GM19438 (cell line): ENCODE data around the gene LRFN2.

ENCODE experiments used
- ATAC-seq: cut with Tn5 transposase; IDR thresholded peaks from one replicate; pipeline ENCODE4 v1.9.1; 2021; ENCODE audit warnings: low read depth; ENCODE audit not compliant: unreplicated experiment

The LRFN2 gene

GRCh38 chr6:40356242-40356910, 230.8 kb downstream of the LRFN2 start:
- no peak for ATAC-seq

- no peak for ATAC-seq
Observed at GRCh38 chr6:40355532-40355931, 231.6 kb downstream of the LRFN2 start.

GRCh38 chr6:40355066-40355465, 232.1 kb downstream of the LRFN2 start:
- ATAC-seq, result no peak

DNA sequence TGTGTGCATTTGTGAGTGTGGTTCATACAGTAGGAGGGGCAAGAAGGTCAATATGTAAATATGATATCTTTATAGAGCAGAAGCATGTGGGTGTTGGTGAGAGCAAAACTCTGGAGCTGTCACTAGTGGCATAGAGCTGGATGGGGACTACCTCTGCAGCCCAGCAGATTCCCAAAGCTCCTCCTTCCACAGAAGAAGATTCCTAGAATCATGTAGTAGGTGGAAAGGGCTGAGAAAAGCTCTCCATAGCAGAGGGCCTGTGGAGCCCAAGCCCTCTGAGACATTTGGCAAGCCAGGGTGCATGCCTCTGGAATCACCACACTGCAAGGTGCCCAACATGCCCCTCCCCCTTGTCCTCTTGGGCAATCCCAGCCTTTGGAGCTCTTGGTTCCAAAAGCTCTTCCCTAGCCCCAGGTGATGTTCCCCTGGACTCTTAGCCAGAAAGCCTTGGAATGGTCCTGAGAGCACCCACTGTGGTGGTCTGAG, 233.2 kb downstream of the LRFN2 start:
- ATAC-seq, result no peak

DNA sequence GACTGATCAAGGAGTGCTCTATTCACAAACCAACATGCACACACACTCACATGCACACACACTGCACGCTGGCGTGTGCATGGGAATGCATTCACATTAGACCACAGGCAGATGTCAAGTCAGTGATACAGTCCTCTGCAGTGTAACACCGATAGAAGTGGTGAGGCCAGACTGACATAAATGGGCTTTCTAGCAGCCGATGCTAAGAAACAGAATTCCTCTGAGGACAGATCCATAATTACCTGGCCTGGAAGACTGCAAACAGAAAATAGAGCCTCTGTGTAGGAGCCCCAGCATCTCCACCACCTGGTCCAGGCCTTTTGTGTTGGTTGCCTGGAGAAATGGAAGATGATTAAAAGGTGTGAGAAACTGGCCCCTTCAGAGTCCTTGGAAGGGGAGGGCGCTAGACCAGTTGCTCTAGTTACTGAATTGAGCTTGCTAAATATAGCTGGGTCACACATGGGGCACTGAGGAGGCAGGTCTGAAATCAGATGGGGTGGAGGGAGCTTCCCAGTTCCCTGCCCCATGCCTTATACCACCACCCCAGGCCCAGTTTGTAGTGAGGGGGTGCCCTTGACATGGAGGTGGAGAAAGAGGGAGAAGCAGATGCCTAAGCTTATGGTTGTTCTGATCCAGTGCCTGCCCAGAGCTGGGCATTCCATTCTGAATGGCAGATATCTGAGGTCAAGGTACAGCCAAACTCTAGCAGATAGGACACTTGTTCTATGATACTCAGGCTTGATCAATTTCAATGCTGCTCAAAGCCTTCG, 233.8 kb downstream of the LRFN2 start:
- ATAC-seq, result no peak

DNA sequence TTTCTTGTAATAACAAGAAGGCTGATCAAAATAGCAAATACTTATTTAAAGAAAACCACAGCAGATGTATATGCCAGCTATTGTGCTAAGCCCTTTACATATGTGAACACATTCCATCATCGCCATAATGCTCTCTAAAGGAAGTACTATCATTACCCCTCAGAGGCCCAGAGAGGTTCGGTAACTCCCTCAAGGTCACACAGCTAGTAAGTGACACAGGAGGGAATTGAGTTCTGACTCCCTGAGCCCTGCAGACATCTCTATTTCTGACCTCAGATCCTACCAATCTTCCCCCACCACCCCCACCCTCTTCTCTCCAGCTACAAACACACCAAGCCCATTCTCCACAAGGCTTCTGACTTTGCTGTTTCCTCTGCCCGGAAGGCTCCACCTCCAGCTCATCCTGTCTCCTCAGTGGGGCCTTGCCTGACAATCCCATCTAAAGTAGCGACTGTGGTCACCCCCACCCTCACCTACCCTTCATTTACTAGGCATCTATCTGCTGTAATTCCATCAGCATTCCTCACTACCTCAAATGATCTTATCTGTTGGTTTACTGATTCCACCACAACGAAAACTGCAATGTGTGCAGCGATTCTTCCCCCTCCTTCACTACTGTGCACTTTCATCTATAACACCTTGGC, 234.5 kb downstream of the LRFN2 start:
- no peak for ATAC-seq

- no peak for ATAC-seq
Observed at GRCh38 chr6:40352006-40352405, 235.2 kb downstream of the LRFN2 start.

- ATAC-seq, result no peak
Observed at GRCh38 chr6:40350747-40351217, 236.4 kb downstream of the LRFN2 start.

DNA sequence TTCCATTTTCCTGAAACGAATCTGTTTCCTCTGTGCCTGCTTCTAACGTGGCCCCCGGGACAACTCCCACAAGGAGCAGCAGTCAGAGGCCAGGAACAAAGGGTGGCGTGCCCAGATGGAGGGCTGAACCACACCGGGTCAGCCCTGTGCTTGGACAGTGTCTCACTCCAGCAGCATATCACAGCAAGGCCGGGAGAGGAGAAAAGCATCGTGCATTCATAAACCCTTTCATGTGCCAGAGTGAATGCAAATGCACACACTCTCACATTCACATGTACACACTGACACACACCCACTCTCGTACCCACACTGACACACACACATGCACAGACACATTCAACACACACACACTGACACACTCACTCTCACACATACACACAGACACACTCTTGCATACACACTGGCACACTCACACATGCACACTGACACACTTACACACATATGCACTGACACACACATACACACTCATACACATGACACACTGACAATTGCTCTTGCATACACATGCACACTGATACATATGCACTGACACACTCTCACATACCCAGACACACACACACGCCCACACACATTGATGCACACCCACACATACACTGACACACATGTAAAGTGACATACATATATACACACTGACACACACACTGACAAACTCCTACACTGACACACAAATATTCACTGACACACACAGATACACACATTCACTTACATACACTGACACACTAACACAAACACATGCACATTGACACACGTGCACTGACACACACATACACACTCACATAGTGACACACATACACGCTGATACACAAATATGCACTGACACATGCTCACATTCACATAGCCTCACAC, 237.0 kb downstream of the LRFN2 start:
- ATAC-seq, result no peak

DNA sequence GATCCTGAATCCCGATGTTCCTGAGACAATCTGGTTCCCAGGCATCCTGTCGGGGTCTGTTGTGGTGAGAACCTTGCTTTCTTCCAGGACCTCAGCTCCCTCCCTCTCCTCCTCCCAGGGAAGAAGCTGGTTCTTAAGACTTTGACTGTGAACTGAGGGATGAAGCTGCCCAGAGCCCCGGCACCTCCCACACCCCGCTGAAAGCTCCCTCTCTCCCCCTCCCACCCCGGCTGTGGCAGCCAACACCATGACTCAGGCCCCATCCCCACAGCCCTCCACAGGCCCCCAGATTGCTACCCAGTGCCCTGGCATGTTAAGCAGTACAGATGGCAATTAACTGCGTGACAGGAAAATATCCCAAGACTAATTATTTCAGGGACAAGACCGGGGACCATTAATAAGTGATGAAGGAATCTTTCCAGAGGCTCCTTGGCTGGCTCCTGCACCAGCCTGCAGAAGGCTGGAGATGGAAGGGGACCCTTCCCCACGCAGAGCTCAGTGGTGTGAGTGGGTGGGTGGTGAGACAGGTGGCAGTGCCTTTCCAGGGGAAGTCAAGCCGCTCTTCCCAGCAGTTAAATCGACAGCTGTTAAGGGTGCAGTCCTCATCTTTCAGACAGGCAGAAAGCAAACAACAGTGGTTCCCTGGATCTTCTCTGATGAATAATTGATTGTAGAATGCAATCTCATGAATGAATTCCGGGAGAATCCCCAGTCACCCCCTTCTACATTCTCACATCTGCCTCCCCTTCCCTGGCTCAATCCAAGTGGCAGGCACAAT, 237.9 kb downstream of the LRFN2 start:
- no peak for ATAC-seq

GRCh38 chr6:40348591-40348990, 238.6 kb downstream of the LRFN2 start:
- no peak for ATAC-seq

- ATAC-seq, result no peak
Observed at GRCh38 chr6:40347571-40348011, 239.6 kb downstream of the LRFN2 start.

DNA sequence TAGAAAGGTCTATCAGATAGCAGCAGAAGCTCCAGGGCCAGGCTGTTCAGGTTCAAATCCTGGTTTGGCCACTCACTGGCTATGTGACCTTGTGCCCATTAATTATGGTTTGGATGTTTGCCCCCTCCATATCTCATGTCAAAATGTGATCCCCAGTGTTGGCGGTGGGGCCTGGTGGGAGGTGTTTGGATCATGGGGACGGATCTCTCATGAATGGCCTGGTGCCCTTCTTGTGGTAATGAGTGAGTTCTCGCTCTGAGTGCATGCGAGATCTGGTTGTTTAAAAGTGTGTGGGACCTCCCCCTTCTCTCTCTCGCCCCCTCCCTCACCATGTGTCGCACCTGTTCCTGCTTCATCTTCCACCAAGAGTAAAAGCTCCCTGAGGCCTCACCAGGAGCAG, 240.9 kb downstream of the LRFN2 start:
- ATAC-seq, result no peak

DNA sequence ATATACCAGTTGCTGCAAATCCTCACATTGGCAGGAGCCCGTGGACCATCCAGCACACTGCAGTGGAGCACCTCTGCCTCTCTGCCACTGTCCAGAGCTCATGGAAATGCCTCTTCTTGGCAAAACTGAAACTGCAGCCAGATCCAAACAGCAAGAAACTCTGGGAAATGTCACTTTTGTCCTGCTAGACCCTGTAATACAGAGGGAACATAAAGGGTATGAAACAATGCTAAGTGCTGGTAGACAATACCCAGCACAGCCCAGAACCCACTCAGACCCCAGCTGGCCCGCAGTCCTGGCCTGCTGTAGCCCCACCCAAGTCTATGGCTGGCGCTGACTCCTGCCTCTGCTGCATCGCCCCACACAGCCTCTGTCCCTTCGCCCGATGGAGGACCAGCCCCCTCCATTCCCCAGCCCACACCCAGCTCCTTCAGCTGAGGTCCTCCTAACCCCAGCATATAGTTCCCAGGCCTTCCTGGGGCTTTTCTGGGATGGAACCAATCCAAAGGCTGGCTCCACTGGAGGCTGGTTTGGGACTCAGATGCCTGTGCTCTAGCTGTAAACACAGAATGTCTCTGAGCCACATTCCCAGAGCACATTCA, 242.5 kb downstream of the LRFN2 start:
- no peak for ATAC-seq

DNA sequence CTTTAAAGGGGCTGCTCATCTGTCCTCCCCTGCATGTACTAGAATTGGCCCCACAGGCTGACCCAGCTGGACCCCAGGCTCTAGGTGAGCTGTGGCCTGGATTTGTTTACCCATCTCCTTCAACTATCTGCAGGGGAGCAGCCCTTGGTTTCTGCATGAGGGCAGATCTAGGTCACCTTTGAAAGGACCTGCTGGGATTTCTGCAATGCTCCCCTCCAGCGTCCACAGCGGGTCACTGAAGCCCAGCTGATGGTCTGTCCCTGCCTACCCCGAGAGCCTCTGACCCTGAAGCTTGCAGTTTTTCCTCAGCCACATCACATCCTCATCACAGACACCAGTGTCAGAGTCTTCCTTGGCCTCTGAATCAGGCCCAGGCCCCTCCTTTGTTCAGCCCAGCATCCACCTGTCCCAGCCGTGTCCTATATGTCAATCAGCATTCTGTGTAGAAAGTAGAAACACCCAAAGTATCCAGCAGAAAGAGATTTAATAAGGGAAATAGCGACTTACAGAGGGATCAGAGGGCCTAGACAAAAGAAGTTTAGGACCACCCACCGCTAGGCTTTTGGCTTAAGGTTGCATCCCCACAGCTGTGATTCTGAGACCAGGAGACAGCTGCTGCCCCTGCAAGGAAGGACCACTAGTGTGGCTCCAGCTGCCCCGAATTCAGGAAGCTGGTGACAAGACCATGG, 243.1 kb downstream of the LRFN2 start:
- no peak for ATAC-seq

GRCh38 chr6:40343318-40343876, 243.8 kb downstream of the LRFN2 start:
- no peak for ATAC-seq

- no peak for ATAC-seq
Observed at GRCh38 chr6:40342723-40343122, 244.4 kb downstream of the LRFN2 start.

GRCh38 chr6:40341726-40342125, 245.4 kb downstream of the LRFN2 start:
- ATAC-seq, result no peak
